ENCODE data around the gene FBXL7. TPM values are rescaled to one million over a fixed set of nuclear protein-coding genes. Genes with fewer than 3 reads are reported as not detected.

The FBXL7 gene
- total and polyA plus RNA-seq, 2 of the 8 experiments (the other 6 are each of a cell fraction or from before 2014, with no cell fraction given) = 17.7 to 17.8 TPM

- peaks cover 0 to 2% of the 10 kb centered on the region in 2 experiments for H4K20me1 ChIP-seq (replicated peaks in 1 of 2; ENCODE audit: control insufficient read depth in 1 of 2, insufficient read depth in 2 of 2, low read length in 2 of 2)
- H2AK5ac ChIP-seq (ENCODE audit: low read depth, low read length) = no peak overlapping the region
- no peak for FAIRE-seq
- H3K4me2 ChIP-seq (ENCODE audit: insufficient read depth in 1 of 2, low read depth in 2 of 2, low read length in 2 of 2) = no peak overlapping the region
- no peak overlapping the region for H3K9ac ChIP-seq (replicated peaks in 1 of 4; ENCODE audit: extremely low read depth in 1 of 4, low read depth in 3 of 4, low read length in 3 of 4)
- no peaks in the 10 kb centered on the region for H3K27me3 ChIP-seq (replicated peaks in 1 of 4; ENCODE audit: control insufficient read depth in 3 of 4, extremely low read depth in 1 of 4, insufficient read depth in 3 of 4, low read length in 3 of 4)
- H2BK12ac ChIP-seq (ENCODE audit: low read depth, low read length) = no peak overlapping the region
- H3K79me1 ChIP-seq (ENCODE audit: low read depth, low read length) = no peaks in the 10 kb centered on the region; the same call in 1 of the 2 replicates
- TF ChIP-seq POLR2AphosphoS5 (IDR thresholded peaks at IDR 0.05; ENCODE audit: low read depth, low read length) = no peak
- TF ChIP-seq SIX5 (IDR thresholded peaks at IDR 0.05; ENCODE audit: low read depth, low read length) = no peak
- no peak for TF ChIP-seq HDAC6 (IDR thresholded peaks at IDR 0.05; ENCODE audit: low read depth, low read length)
- no peak for TF ChIP-seq SP2 (IDR thresholded peaks at IDR 0.05; ENCODE audit: low read length)
- no peak for TF ChIP-seq HDAC2 (IDR thresholded peaks at IDR 0.05; ENCODE audit: borderline replicate concordance in 1 of 2, low read depth in 2 of 2, low read length in 2 of 2)
- no peak for TF ChIP-seq RXRA (IDR thresholded peaks at IDR 0.05; ENCODE audit: insufficient read depth, low read depth, low read length)
- TF ChIP-seq NRF1 (IDR thresholded peaks at IDR 0.05; ENCODE audit: low read depth, low read length) = no peak
- TF ChIP-seq FOSL1 (IDR thresholded peaks at IDR 0.05; ENCODE audit: insufficient read depth, low read depth, low read length) = no peak
- TF ChIP-seq RAD21 (IDR thresholded peaks at IDR 0.05 in 1 of 2, conservative IDR thresholded peaks at IDR 0.05 in 1 of 2; ENCODE audit: low read depth in 2 of 2, low read length in 2 of 2) = no peak
- TF ChIP-seq NANOG (IDR thresholded peaks at IDR 0.05; ENCODE audit: insufficient read depth, low read depth, low read length, poor library complexity, severe bottlenecking) = no peak
- no peak for TF ChIP-seq BACH1 (IDR thresholded peaks at IDR 0.05; ENCODE audit: low read length)
- TF ChIP-seq PHF8 (conservative IDR thresholded peaks at IDR 0.05; ENCODE audit: low read depth, low read length) = no peak
- H3K23ac ChIP-seq (ENCODE audit: insufficient read length) = no peak overlapping the region
- no peak overlapping the region for H3K14ac ChIP-seq (ENCODE audit: insufficient read length)
- H3K4me1 ChIP-seq (replicated peaks in 1 of 4; ENCODE audit: control insufficient read depth in 3 of 4, insufficient read depth in 4 of 4, low read length in 3 of 4) = peaks cover 0 to 10% (median 0%) of the 10 kb centered on the region in 4 experiments; a peak in 1 of 7 replicates
- H2BK5ac ChIP-seq (ENCODE audit: low read depth, low read length) = no peak overlapping the region
- WGBS, 2 experiments (ENCODE audit: extremely low coverage in 1 of 2, insufficient coverage in 1 of 2, insufficient read length in 1 of 2, insufficient replicate concordance in 2 of 2, low coverage in 1 of 2, low lambda C conversion rate in 2 of 2, missing lambda C conversion rate in 1 of 2) = 94% methylated on average over 1 of the region's 1 CpG; no CpG with 5 or more reads in 1 of the 2 experiments
- H2BK15ac ChIP-seq (ENCODE audit: low read length) = no peak overlapping the region
- no peak overlapping the region for H3K18ac ChIP-seq (ENCODE audit: extremely low read depth, low read length)
- no peak overlapping the region for H2BK20ac ChIP-seq (ENCODE audit: low read length)
- no peak overlapping the region for H3K27ac ChIP-seq (ENCODE audit: low read depth, low read length)
- H4K5ac ChIP-seq (ENCODE audit: insufficient read length, low read depth, low read length) = no peak overlapping the region
- no peak overlapping the region for H2BK120ac ChIP-seq (replicated peaks; ENCODE audit: low read depth, low read length)
- DNase-seq (ENCODE audit: low read depth in 1 of 2, low spot score in 2 of 2) = no peak
- no peak overlapping the region for H3K4me3 ChIP-seq (ENCODE audit: extremely low read depth in 1 of 4, insufficient read depth in 2 of 4, low read depth in 3 of 4, low read length in 4 of 4)
- peaks cover 0 to 10% of the 10 kb centered on the region in 2 experiments; a peak in 2 of 4 replicates for H3K79me2 ChIP-seq (ENCODE audit: control insufficient read depth in 1 of 2, insufficient read depth in 2 of 2, low read length in 2 of 2)
- H4K91ac ChIP-seq (replicated peaks; ENCODE audit: insufficient read length, low read length) = no peak overlapping the region
- no peak overlapping the region for H3K4ac ChIP-seq (replicated peaks; ENCODE audit: insufficient read length, low read depth, low read length)
- no peak overlapping the region for H2AFZ ChIP-seq (ENCODE audit: low read length)
- POLR2A ChIA-PET (ENCODE audit: partially characterized antibody) = no interaction called here
- no peaks in the 10 kb centered on the region for H3K9me3 ChIP-seq (ENCODE audit: insufficient read depth in 2 of 2, low read depth in 1 of 2, low read length in 1 of 2)
- CTCF ChIA-PET (ENCODE audit: partially characterized antibody) = no interaction called here
- no peak overlapping the region for H3K56ac ChIP-seq (replicated peaks; ENCODE audit: insufficient read length, low read depth, low read length)
- H3K23me2 ChIP-seq (ENCODE audit: low read depth, low read length) = no peaks in the 10 kb centered on the region
- H3K36me3 ChIP-seq (ENCODE audit: control insufficient read depth in 2 of 4, insufficient read depth in 4 of 4, low read length in 3 of 4) = no peaks in the 10 kb centered on the region
- no peak overlapping the region for H4K8ac ChIP-seq (ENCODE audit: extremely low read depth, insufficient read depth, low read length)
These were observed 253.8 kb downstream of the FBXL7 start for GRCh38 chr5:15753752-15754151.

Data from H1 (cell line).